ENCODE data around the gene ADAT1.

DNA sequence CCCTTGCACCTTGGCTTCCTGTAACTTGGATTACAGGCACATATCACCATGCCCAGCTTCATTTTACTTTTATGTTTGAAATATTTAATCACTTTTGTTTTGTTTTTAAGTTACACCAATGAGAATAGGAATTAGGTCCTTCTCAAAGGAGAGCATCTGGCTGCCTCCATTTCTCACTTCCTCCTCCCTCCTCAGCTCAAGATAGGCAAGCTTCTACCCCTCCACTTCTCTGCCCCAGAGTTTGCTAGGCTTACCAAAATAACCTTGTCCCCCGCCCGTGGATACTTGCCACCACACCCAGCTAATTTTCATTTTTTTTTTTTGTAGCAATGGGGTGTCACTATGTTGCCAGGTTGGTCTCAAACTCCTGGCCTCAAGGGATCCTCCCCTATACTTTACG is 39.0 kb downstream of the ADAT1 start:
- TF ChIP-seq, protein P1, sequence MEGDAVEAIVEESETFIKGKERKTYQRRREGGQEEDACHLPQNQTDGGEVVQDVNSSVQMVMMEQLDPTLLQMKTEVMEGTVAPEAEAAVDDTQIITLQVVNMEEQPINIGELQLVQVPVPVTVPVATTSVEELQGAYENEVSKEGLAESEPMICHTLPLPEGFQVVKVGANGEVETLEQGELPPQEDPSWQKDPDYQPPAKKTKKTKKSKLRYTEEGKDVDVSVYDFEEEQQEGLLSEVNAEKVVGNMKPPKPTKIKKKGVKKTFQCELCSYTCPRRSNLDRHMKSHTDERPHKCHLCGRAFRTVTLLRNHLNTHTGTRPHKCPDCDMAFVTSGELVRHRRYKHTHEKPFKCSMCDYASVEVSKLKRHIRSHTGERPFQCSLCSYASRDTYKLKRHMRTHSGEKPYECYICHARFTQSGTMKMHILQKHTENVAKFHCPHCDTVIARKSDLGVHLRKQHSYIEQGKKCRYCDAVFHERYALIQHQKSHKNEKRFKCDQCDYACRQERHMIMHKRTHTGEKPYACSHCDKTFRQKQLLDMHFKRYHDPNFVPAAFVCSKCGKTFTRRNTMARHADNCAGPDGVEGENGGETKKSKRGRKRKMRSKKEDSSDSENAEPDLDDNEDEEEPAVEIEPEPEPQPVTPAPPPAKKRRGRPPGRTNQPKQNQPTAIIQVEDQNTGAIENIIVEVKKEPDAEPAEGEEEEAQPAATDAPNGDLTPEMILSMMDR (IDR thresholded peaks at IDR 0.05): no peak
- TF ChIP-seq POLR2A (IDR thresholded peaks at IDR 0.05): no peak
